HCT116 (cell line): ENCODE data around the gene LRRC74B.

Source experiments
- EZH2 ChIP-seq: fragments of 200-600 bp; sonication (generic); IDR thresholded peaks from 2 replicates; pipeline ENCODE4 v1.6.1; 2017; ENCODE audit warnings: antibody characterized with exemption, mixed run types
- EZH2phosphoT487 ChIP-seq: fragments of 200-600 bp; IDR thresholded peaks from 2 replicates; pipeline ENCODE4 v1.6.1; 2018; ENCODE audit warnings: antibody characterized with exemption, borderline replicate concordance
- POLR2A ChIP-seq: IDR thresholded peaks from 2 replicates; pipeline ENCODE4 v1.7.0; 2011; ENCODE audit warnings: borderline replicate concordance; ENCODE audit not compliant: insufficient read depth, insufficient read length; ENCODE audit errors: extremely low read depth
- POLR2AphosphoS5 ChIP-seq: IDR thresholded peaks from 2 replicates; pipeline ENCODE4 v1.6.1; 2011; ENCODE audit warnings: mild to moderate bottlenecking, low read depth, low read length, moderate library complexity

DNA sequence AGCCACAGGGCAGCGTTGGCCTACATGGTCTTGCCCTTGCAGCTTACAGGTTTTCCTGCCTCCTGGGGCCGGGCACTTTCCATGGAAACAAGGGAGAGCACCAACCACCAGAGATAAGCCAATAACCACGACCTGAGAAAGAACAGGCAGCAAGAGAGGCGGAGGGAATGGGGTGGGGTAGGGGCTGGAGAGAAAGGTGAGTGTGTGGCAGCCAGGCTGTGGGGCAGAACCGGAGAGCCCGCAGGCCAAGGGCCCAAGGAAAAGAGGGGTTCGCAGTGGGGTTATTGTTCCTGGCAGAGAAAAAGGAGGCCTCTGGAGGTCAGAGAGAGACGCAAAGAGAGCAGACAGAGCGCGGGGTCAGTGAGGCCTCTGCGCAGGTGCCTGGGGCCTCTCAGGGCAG, 33.2 kb downstream of the LRRC74B start:
- no peak for TF ChIP-seq POLR2AphosphoS5
- TF ChIP-seq EZH2phosphoT487, result no peak
- TF ChIP-seq POLR2A, result no peak
- no peak for TF ChIP-seq EZH2
